Measurements from ENCODE around the gene DOCK4.

DOCK4 gene

GRCh38 chr7:111866787-111867186, 339.4 kb downstream of the DOCK4 start:
- no peak for DNase-seq (ENCODE audit: low read depth)
- no peak for TF ChIP-seq CTCF (IDR thresholded peaks at IDR 0.05; ENCODE audit: control insufficient read depth, insufficient read depth, low read depth, low read length, missing control alignments)
- H3K4me3 ChIP-seq (ENCODE audit: control insufficient read depth, low read depth, low read length) = no peak overlapping the region

DNA sequence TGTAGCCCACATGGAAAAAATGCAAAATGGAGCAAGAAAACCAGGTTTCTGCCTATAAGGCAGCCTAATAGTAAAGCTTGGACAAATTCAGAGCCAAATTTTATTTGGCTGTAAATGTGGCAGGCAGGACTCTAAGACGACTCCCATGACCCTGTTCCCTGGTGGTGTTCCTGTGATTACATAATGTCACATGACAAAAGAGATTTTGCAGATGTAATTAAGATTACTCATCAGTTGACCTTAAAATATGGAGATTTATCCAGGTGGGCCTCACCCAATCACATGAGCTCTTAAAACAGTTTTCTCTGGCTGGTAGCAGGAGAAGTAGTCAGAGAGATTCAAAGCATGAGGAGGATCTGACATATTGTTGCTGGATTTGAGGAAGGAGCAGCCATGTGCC, 340.8 kb downstream of the DOCK4 start:
- DNase-seq (ENCODE audit: low read depth) = no peak
- H3K4me3 ChIP-seq (ENCODE audit: control insufficient read depth, low read depth, low read length) = no peak overlapping the region
- TF ChIP-seq CTCF (IDR thresholded peaks at IDR 0.05; ENCODE audit: control insufficient read depth, insufficient read depth, low read depth, low read length, missing control alignments) = no peak

DNA sequence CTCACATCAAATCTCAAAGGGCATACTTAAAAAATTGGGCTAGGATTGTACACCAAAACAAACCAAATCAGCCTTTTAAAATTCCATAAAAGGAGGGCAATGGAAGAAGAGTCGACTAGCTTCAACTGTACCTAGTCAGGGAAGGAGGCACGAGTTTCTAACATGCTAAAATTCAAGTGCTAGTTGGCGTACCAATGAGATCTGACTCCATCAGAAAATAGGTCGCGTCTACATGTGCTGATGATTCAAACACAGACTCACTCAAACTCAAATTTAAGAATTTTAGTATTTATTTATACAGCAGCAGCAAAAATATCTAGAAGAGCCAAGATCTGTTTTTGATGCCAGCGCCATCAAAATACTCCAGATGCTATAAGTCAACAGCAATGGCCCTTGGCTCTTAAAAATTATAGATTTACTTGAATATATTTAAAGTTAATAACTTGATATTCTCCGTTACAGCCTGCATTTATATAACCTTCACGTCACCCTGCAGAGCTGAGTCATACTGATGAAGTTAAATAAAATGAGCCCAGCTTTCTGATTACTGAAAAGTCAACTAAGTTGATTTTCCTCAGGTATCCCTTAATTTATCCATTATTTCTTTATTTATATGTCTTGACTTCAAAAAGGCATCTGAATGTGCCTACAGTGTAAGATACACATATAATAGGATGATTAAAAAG, 341.8 kb downstream of the DOCK4 start:
- DNase-seq (ENCODE audit: low read depth) = no peak
- no peak overlapping the region for H3K4me3 ChIP-seq (ENCODE audit: control insufficient read depth, low read depth, low read length)
- no peak for TF ChIP-seq CTCF (IDR thresholded peaks at IDR 0.05; ENCODE audit: control insufficient read depth, insufficient read depth, low read depth, low read length, missing control alignments)

GRCh38 chr7:111863269-111863668, 342.9 kb downstream of the DOCK4 start:
- no peak overlapping the region for H3K4me3 ChIP-seq (ENCODE audit: control insufficient read depth, low read depth, low read length)
- DNase-seq (ENCODE audit: low read depth) = no peak
- TF ChIP-seq CTCF (IDR thresholded peaks at IDR 0.05; ENCODE audit: control insufficient read depth, insufficient read depth, low read depth, low read length, missing control alignments) = no peak

- DNase-seq (ENCODE audit: low read depth) = no peak
- H3K4me3 ChIP-seq (ENCODE audit: control insufficient read depth, low read depth, low read length) = no peak overlapping the region
- no peak for TF ChIP-seq CTCF (IDR thresholded peaks at IDR 0.05; ENCODE audit: control insufficient read depth, insufficient read depth, low read depth, low read length, missing control alignments)
Measured at GRCh38 chr7:111860248-111860647, 346.0 kb downstream of the DOCK4 start.

- no peak overlapping the region for H3K4me3 ChIP-seq (ENCODE audit: control insufficient read depth, low read depth, low read length)
- TF ChIP-seq CTCF (IDR thresholded peaks at IDR 0.05; ENCODE audit: control insufficient read depth, insufficient read depth, low read depth, low read length, missing control alignments) = no peak
- DNase-seq (ENCODE audit: low read depth) = no peak
Measured at GRCh38 chr7:111858331-111858730, 347.9 kb downstream of the DOCK4 start.
